Prostate gland (tissue), 2 donors: ENCODE data around the gene UBE2E2.

Experiments used
- CTCF ChIP-seq, 4 experiments: fragments of 200-600 bp in 2 of 4; fragments of 450-650 bp in 2 of 4; sonication (generic) in 2 of 4; IDR thresholded peaks; 1 replicate in 3 of 4; 2 replicates in 1 of 4; pipeline ENCODE4 v1.5.1; 2016 to 2019; ENCODE audit warnings: antibody characterized with exemption in 4 of 4, mild to moderate bottlenecking in 2 of 4, moderate library complexity in 2 of 4
- POLR2A ChIP-seq: fragments of 450-650 bp; IDR thresholded peaks from one replicate; pipeline ENCODE4 v1.6.1; 2016; ENCODE audit warnings: antibody characterized with exemption, mild to moderate bottlenecking
- POLR2AphosphoS5 ChIP-seq: sonication (generic); formaldehyde crosslinking; IDR thresholded peaks from one replicate; pipeline ENCODE4 v1.6.1; 2017; ENCODE audit warnings: antibody characterized with exemption

GRCh38 chr3:23301819-23302218, 98.7 kb downstream of the UBE2E2 start:
- TF ChIP-seq CTCF (IDR thresholded peaks at IDR 0.05), result no peak
- TF ChIP-seq POLR2AphosphoS5, result no peak
- TF ChIP-seq POLR2A, result no peak
